Amniotic stem cell (primary cell): ENCODE results near the gene KCNMB4.

Source experiments
- DNase-seq: peaks from one replicate; lab custom pipeline; 2025; lab: John Stamatoyannopoulos, UW

KCNMB4 gene

DNA sequence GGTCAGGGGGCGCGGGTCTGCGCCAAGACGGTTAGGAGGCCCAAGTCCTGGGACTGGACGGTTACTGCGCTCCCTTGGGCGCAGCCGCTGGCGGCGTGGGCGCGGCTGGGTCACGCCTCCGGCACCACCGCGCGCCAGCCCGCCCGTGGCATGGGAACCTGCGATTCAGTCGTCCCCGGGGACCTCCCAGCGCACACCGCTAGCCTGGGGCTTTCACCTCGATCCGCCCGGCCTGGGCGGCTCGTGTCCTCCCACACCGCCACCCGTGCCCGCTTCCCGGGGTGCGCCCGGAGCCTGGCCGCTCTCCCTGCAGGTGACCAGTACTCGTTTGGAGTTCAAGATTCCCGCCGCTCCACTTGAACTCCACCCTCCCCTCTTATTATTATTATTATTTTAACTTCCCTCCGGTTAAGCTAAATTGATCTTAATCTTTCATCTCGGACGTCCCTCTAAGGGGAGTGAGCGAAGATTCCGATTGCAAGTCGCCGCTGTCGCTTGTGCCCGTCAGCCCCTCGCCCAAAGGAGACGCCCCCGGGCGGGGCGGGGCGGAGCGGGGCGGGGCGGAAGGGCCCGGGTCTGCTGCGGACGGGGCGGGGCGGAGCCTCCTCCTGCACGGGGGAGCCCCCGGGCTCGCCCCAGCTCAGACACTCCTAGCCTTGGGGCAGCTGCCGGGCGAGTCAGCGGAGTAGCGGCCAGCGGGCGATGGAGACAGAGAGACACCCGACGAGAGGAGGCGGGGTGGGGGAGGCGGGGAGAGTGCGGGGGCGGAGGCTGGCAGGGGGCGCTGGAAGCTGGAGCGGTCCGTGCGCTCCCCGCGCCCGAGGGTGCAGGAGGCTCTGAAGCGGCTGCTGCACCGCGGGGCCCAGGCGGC is at the start of gene KCNMB4:
Gene KCNMB4, plus strand, starts transcription at position 643 of the 871 bp plus-strand sequence. CDS start 445 bp downstream, outside the sequence.
- no peak for DNase-seq

GRCh38 chr12:70317781-70318180 is 48.3 kb upstream of the KCNMB4 start:
- DNase-seq, result no peak

DNA sequence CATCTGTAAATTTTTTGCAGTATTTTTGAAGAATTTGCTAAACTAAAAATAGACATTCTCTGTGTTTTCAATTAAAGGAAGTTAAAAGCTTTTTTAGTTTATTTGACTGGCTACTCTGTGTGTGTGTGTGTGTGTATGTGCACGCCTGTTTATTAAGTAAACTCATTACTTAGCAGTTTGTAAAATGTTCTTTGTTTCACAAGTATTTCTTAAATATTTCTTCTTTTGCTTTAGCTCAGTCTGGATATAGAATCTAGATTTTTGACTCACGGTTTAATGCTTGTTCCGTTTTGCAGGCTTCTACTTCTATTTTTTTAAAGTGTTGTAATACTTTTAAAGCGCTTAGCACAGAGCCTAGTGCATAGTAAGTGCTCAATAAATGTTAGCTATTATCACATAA is 46.5 kb upstream of the KCNMB4 start:
- DNase-seq, result no peak

DNA sequence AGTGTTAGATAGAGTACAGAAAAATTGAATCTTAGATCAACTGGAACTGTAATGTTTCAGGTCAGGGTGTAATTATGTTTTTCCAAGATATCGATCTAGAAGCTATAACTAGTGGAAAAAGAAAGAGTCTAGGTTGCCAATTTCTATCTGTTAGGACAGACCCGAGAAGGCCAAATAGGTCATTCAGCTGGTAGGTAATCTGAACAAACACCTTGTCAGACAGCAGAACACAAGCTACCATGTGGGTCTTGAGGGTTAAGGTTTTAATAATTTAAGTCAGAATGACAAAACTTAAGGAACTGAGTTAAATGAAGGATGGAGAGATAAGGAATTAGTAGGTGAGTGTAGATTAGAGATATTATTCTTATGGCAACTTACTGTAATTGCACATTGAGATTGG is 44.9 kb upstream of the KCNMB4 start:
- DNase-seq, result no peak

DNA sequence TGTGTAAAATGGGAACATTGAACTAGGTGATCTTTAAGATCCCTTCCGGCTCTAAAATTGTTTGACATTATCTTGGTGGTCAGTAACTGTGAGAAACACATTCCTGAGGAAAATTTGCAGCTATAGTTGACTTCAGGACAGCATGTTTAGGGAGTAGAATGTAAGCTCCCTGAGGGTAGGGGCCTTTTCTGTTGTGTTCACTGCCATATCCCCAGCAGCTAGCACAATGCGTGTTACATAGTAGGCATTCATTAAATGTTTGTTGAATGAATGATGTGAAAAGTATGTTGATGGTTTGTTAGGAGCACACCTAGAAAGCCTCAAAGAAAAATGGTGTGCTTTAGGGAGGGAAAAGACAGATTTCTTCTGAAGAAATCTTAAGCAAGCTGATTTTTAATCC is 38.5 kb upstream of the KCNMB4 start:
- DNase-seq, result no peak

- no peak for DNase-seq
Observed at GRCh38 chr12:70329728-70330127, 36.4 kb upstream of the KCNMB4 start.

DNA sequence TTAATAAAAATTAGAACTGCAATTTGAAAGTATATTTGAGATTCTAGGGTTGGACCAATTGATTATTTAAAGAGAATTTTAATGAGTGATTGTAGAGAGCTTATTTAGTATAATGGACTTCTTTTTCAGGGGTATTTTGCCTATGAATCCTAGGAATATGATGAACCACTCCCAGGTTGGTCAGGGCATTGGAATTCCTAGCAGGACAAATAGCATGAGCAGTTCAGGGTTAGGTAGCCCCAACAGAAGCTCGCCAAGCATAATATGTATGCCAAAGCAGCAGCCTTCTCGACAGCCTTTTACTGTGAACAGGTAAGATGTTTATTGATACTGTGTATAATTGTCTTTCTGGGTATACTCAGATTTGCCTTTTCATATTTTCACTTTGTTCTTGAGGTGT is 35.9 kb upstream of the KCNMB4 start:
- no peak for DNase-seq

DNA sequence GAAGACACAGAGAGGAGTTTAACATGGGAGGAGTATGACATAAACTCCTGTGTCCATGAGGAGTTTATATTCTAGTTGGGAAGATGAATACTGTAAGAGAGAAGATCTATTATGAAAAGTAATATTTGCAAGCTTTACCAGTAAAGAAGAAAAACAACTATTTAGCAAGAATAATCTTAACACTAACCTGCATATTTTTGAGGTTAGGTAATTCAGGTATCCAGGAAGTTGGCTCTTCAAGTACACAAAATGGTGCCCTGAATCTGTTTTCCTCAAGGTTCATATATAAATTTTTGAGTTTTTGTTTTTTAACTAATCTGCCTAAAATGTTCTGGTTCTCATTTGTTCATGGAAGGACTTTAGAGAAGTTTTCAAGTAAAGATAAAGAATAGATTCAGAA is 33.9 kb upstream of the KCNMB4 start:
- DNase-seq, result no peak

GRCh38 chr12:70334742-70335141 is 31.3 kb upstream of the KCNMB4 start:
- no peak for DNase-seq

DNA sequence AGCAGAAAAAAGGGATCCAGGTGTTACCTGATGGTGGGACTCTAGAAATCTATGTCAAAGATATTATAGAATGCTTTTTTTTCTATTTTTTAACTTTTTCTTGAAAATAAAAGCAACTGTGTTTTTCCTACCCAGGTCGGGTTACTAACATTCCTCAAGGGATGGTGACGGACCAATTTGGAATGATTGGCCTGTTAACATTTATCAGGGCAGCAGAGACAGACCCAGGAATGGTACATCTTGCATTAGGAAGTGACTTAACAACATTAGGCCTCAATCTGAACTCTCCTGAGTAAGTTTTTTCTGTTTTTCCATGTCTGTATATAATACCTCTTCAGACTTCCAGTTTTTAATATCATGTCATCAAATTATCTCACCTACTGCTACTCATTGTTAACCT is 27.6 kb upstream of the KCNMB4 start:
- DNase-seq, result no peak

DNA sequence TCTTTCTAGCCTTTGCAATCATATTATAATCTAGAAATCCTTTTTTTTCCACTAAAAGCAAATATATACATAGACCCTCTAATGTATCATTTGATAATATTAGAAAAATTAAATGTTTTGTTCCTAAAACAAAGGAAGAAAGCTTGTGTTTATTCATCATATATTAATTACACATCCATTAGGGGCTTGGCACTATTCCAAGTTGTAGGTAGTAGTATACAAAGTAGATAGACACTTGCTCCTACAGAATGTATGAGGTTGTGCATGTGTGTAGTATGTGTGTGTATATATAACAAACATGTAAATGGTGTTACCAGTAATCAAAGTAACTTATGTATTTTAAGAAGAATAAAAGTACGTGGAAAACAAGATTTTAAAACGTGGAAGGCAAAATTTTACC is 15.0 kb upstream of the KCNMB4 start:
- DNase-seq, result no peak

DNA sequence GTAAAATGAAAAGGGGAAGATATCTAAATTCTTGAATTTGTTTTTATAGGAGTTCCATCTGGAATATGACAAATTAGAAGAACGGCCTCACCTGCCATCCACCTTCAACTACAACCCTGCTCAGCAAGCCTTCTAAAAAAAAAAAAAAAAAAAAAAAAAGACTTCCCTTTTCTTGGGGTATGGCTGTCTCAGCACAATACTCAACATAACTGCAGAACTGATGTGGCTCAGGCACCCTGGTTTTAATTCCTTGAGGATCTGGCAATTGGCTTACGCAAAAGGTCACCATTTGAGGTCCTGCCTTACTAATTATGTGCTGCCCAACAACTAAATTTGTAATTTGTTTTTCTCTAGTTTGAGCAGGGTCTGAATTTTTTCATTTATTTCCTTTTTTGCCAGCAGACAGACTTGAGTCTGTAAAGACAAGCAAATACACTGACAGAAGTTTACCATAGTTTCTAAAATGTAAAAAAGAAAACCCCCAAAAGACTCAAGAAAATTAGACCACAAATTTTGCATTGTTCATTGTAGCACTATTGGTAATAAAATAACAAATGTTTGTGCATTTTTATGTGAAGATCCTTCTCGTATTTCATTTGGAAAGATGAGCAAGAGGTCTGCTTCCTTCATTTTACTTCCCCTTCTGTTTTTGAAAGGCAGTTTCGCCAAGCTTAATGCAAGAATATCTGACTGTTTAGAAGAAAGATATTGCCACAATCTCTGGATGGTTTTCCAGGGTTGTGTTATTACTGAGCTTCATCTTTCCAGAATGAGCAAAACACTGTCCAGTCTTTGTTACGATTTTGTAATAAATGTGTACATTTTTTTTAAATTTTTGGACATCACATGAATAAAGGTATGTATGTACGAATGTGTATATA is 12.1 kb upstream of the KCNMB4 start:
- DNase-seq, result no peak

DNA sequence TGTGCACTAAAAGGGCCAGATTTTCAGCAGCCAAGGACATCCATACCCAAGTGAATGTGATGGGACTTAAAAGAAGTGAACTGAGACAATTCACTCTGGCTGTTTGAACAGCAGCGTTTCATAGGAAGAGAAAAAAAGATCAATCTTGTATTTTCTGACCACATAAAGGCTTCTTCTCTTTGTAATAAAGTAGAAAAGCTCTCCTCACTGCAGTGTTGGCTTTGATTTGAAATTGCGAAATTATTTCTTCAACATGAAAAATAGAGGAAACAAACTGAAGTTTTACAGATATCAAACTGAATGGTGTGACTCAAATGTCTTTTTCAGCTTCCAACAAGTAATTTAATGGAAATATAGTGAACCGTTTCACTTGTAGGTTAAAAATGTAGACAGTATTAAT is 11.3 kb upstream of the KCNMB4 start:
- no peak for DNase-seq

- DNase-seq, result no peak
Observed at GRCh38 chr12:70355972-70356371, 10.1 kb upstream of the KCNMB4 start.

DNA sequence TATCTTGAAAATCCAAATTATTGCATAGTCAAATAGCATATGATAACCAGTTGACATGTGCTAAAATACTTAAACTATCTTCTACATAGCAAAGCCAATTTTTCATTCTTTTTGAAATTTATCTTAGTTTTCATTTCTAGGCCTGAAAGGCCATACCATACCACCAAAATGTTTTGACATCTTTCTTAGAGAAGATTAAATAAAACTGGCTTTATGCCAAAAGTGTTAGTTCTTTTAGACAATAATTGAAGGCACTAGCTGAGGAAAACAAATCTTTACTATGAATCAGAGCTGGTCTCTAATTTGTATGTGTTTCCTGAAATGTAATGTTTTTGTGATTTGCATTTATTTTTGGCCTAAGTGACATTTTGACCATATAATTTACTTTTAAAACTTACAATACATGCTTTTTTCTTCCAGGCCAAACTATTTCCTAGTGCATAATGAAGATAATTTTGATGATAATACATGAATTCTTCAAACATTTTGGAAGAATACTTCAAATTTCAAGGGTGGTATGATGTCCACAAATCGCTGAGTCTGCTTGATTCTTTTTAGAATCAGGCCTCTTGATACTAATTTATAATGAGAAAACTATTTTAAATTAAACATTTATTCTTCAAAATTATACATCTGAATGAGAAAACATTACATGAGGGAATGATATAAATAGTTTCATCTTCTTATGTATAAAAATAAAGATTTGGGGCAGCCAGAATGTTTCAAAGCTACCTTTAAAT is 6.5 kb upstream of the KCNMB4 start:
- no peak for DNase-seq

DNA sequence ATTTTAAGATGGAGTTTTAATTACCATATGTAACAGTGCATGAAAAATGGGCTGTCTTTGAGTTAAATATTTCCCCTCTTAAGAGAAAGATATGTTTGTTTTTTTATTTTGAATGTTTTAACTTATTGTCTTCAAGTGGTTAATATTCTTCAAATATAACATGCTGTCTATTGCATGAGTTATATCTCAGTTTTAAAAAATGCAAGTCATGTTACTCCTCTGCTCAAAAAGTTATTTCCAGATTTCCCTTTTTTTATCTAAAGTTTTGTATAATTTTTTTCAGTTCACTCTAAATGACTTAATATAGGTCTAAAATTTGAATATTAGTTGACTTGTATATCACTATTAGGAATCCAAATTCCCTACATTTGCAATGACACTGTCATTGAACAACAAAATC is 5.9 kb upstream of the KCNMB4 start:
- no peak for DNase-seq

DNA sequence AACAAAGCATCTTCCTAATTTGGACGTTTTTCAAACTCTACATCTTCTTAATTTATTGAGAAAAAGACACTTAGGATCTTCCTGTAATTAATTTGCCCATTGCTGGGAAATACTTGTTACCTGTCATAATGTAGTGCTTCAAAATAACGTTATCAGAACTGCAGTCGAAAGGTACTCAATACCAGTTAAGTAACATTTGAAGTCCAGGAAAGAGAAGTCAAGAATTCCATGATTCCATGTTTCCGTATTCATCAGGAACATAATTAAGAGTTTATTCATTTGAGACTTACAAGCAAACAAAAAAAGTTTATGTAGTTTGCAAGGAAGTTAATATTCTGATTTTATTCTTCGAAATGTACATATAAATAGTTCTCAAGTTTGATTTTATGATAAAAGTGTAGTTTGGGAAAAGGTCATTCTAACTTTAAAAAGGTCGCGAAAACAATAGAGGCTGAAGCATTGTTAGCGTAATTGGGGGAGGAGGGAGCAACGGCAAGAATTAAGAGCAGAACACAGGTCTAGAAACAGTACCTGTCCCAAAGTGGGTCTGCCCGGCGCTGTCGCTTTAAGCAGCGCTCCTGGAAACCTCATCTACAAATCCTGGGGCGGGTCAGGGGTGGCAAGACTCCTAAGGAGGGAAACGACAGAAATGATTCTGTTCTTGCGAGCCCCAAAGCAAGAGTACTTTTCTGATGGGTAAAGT is 1.2 kb upstream of the KCNMB4 start:
- no peak for DNase-seq

- no peak for DNase-seq
Observed at GRCh38 chr12:70365398-70365647, 767 bp upstream of the KCNMB4 start.

DNA sequence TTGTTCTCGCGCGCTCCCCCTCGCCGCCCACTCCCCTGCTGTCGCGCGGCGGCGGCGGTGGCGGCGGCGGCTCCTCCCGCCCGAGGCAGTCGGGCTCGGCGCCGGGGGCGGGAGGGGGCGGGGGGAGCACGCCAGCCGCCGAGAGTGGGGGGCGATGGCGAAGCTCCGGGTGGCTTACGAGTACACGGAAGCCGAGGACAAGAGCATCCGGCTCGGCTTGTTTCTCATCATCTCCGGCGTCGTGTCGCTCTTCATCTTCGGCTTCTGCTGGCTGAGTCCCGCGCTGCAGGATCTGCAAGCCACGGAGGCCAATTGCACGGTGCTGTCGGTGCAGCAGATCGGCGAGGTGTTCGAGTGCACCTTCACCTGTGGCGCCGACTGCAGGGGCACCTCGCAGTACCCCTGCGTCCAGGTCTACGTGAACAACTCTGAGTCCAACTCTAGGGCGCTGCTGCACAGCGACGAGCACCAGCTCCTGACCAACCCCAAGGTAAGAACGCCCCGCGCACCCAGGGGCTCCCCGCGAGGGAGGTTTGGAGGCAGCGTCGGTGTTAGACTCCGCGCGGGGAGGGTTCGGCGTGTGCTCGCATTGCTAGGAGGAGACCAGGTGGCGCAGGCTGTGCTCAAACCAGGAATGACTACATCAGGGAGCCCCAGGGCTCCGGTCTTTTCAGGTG is 629 bp downstream of the KCNMB4 start:
- no peak for DNase-seq

- no peak for DNase-seq
Observed at GRCh38 chr12:70367258-70368141, 1.4 kb downstream of the KCNMB4 start.

GRCh38 chr12:70372881-70373280 is 6.8 kb downstream of the KCNMB4 start:
- DNase-seq, result no peak
